A673 (cell line): ENCODE data around the gene CAP2.

ENCODE experiments used
- CTCF ChIP-seq: fragments of 300-800, 200-600 bp; sonication (generic); conservative IDR thresholded peaks from 2 replicates; pipeline ENCODE4 v1.5.1; 2017; ENCODE audit warnings: low read depth, mild to moderate bottlenecking, antibody characterized with exemption, low read length, moderate library complexity, mixed read lengths
- EZH2 ChIP-seq: fragments of 200-600 bp; sonication (generic); IDR thresholded peaks from 2 replicates; pipeline ENCODE4 v1.6.1; 2017; ENCODE audit warnings: borderline replicate concordance, low read depth, mild to moderate bottlenecking, mixed read lengths, antibody characterized with exemption, low read length; ENCODE audit not compliant: poor library complexity, severe bottlenecking

GRCh38 chr6:17530321-17530835 lies 137.0 kb downstream of the CAP2 start:
- TF ChIP-seq EZH2, result no peak
- TF ChIP-seq CTCF, result no peak
